B cell (primary cell): Measurements from ENCODE around the gene LSM14B. TPM values are rescaled to one million over a fixed set of nuclear protein-coding genes. Genes with fewer than 3 reads are reported as not detected.

ENCODE experiments used
- ATAC-seq: fragments of 200-7000 bp; cut with Tn5 transposase; one replicate; pipeline ENCODE4 v1.10.0; 2021; ENCODE audit warnings: low read depth, mild to moderate bottlenecking, moderate number of reproducible peaks, moderate library complexity
- CTCF ChIA-PET: fragments of 350-600 bp; sonication (Branson Sonifier 250); formaldehyde crosslinking; loops from one replicate; lab custom pipeline; 2021; ENCODE audit warnings: antibody characterized with exemption, inconsistent platforms; lab: Charles Lee
- POLR2A ChIA-PET: fragments of 350-600 bp; sonication (Branson Sonifier 250); formaldehyde crosslinking; loops from one replicate; lab custom pipeline; 2021; ENCODE audit warnings: antibody characterized with exemption; lab: Charles Lee
- DNase-seq: peaks from one replicate; pipeline ENCODE4 v3.0.0; 2013
- H2AFZ ChIP-seq: 2 replicates; pipeline ENCODE4 v1.6.1; 2012; ENCODE audit warnings: mild to moderate bottlenecking, low read depth, low read length; ENCODE audit not compliant: insufficient read depth, poor library complexity, severe bottlenecking
- H3K27ac ChIP-seq, 2 donors: 1 replicate in 1 of 2; 2 replicates in 1 of 2; pipeline ENCODE4 v1.5.1; 2012 to 2013; ENCODE audit warnings: low read length in 2 of 2, mild to moderate bottlenecking in 2 of 2, moderate library complexity in 1 of 2
- H3K27me3 ChIP-seq, 4 experiments: fragments of 200-600 bp in 1 of 4; sonication (generic) in 1 of 4; replicated peaks in 1 of 4; 1 replicate in 2 of 4; 2 replicates in 2 of 4; pipeline versions ENCODE4 v1.6.1 to v1.7.0; 2013 to 2016; ENCODE audit warnings: low read length in 3 of 4, mild to moderate bottlenecking in 2 of 4, mixed read lengths in 1 of 4, moderate library complexity in 1 of 4; ENCODE audit not compliant: insufficient read depth in 4 of 4, control insufficient read depth in 3 of 4; ENCODE audit errors: control extremely low read depth in 1 of 4
- H3K36me3 ChIP-seq, 2 experiments: replicated peaks in 1 of 2; 1 replicate in 1 of 2; 2 replicates in 1 of 2; pipeline versions ENCODE4 v1.6.1 to v1.7.1; 2013; ENCODE audit warnings: low read length in 1 of 2; ENCODE audit not compliant: insufficient read depth in 2 of 2, control insufficient read depth in 1 of 2; ENCODE audit errors: control extremely low read depth in 1 of 2, extremely low read depth in 1 of 2
- H3K4me1 ChIP-seq, 2 donors: fragments of 200-600 bp in 1 of 2; sonication (generic) in 1 of 2; 1 replicate in 1 of 2; 2 replicates in 1 of 2; pipeline versions ENCODE4 v1.5.1 to v1.6.1; 2013 to 2017; ENCODE audit warnings: low read length in 2 of 2; ENCODE audit not compliant: control insufficient read depth in 2 of 2, insufficient read depth in 2 of 2
- H3K4me2 ChIP-seq: replicated peaks from 2 replicates; pipeline ENCODE3; 2012; ENCODE audit warnings: mild to moderate bottlenecking, low read depth, low read length; ENCODE audit not compliant: poor library complexity, severe bottlenecking
- H3K4me3 ChIP-seq, 5 experiments: fragments of 200-600 bp in 1 of 5; sonication (generic) in 1 of 5; 1 replicate in 3 of 5; 2 replicates in 2 of 5; pipeline versions ENCODE4 v1.5.1 to v1.7.0; 2011 to 2016; ENCODE audit warnings: low read length in 4 of 5, mild to moderate bottlenecking in 4 of 5, low read depth in 2 of 5, control low read depth in 1 of 5, moderate library complexity in 1 of 5; ENCODE audit not compliant: insufficient read depth in 1 of 5; ENCODE audit errors: control extremely low read depth in 1 of 5, extremely low read depth in 1 of 5
- H3K79me2 ChIP-seq: fragments of 200-600 bp; sonication (generic); one replicate; pipeline ENCODE4 v1.6.0; 2016; ENCODE audit warnings: low read length; ENCODE audit not compliant: control insufficient read depth, insufficient read depth
- H3K9ac ChIP-seq: fragments of 200-600 bp; sonication (generic); 2 replicates; pipeline ENCODE4 v1.6.1; 2017; ENCODE audit warnings: mild to moderate bottlenecking, low read length, moderate library complexity
- H3K9me3 ChIP-seq, 3 donors: one replicate each; pipeline versions ENCODE4 v1.6.1 to v1.7.1; 2013; ENCODE audit warnings: low read length in 2 of 3; ENCODE audit not compliant: control insufficient read depth in 2 of 3, insufficient read depth in 1 of 3; ENCODE audit errors: control extremely low read depth in 1 of 3
- H4K20me1 ChIP-seq: 2 replicates; pipeline ENCODE4 v1.6.0; 2012; ENCODE audit warnings: mild to moderate bottlenecking, low read length; ENCODE audit not compliant: insufficient read depth, control insufficient read depth, poor library complexity, severe bottlenecking
- H3K27ac Mint-ChIP-seq: one replicate; pipeline ENCODE4 v1.8.0; 2021; ENCODE audit warnings: mixed read lengths
- H3K27me3 Mint-ChIP-seq: one replicate; pipeline ENCODE4 v1.8.0; 2021; ENCODE audit warnings: mixed read lengths
- H3K4me1 Mint-ChIP-seq: one replicate; pipeline ENCODE4 v1.8.0; 2021; ENCODE audit warnings: mixed read lengths
- H3K4me3 Mint-ChIP-seq: one replicate; pipeline ENCODE4 v1.8.0; 2021; ENCODE audit warnings: mixed read lengths
- H3K9me3 Mint-ChIP-seq: one replicate; pipeline ENCODE4 v1.8.0; 2022; ENCODE audit warnings: mixed read lengths; ENCODE audit not compliant: insufficient read depth
- EZH2 ChIP-seq: IDR thresholded peaks from 2 replicates; pipeline ENCODE4 v1.6.1; 2012; ENCODE audit warnings: borderline replicate concordance, low read depth, mild to moderate bottlenecking, moderate library complexity, low read length; ENCODE audit not compliant: insufficient read depth, poor library complexity, severe bottlenecking
- WGBS: methylation state at CpG from one replicate; pipeline ENCODE4 v1.1.5; 2013; ENCODE audit warnings: missing lambda C conversion rate; ENCODE audit not compliant: insufficient coverage; 5-methylcytosine and 5-hydroxymethylcytosine counted together
- intact Hi-C: fragments of 100-400 bp; cut with micrococcal nuclease; formaldehyde crosslinking; loops from one replicate; pipeline ENCODE4 v1.10.0; 2022
- polyA plus RNA-seq: library from polyadenylated mRNA; depleted of rRNA; stranded (reverse); fragments of >200 nt; gene quantifications from 2 replicates; pipeline ENCODE4 v1.2.3, GENCODE V29; 2012
- total RNA-seq, 2 donors: library from RNA; stranded (reverse); fragments of 120-200 nt in 1 of 2; gene quantifications; 1 replicate in 1 of 2; 2 replicates in 1 of 2; pipeline versions ENCODE4 v1.2.3 to v1.2.4, GENCODE V29; 2013 to 2022
- TF ChIP-seq, protein P1 (sequence below): fragments of 200-600 bp; IDR thresholded peaks from one replicate; pipeline ENCODE4 v1.8.0; 2022; ENCODE audit warnings: antibody characterized with exemption, mild to moderate bottlenecking

LSM14B gene
- total and polyA plus RNA-seq, 2 donors (not counting 1 experiment from before 2014, with no cell fraction given): 26.8 to 52.8 TPM

DNA sequence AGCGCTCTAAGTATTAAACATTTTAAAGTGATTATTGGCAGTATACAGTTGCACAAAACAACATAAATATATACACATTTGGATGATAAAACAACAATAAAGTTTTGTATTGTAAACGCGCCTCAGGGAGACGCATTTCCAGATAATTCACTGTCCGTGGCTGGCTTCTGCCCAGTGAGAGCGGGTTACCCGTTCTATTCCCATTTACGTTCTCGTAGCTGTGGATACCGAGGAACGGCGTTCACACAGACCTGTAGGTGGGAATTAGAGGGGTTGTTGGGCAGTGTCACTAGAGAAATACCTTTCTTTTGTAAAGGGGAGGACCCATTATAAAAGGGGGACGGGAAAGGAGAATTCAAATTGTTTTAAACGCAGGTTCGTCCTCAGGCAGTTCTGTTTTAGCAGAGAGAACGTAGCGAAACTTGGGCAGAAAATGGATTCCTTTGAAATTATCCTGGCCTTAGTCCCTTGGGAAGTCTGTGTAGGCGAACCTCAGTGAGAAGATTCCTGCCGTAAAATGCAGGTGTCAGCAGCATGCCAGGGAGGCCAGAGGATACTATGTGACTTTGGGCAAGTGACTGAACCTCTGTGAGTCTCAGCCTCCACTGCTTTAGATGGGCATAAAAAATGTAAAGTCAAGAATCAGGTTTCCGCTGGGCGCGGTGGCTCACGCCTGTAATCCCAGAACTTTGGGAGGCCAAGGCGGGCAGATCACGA lies 61.3 kb downstream of the LSM14B start:
- H2AFZ ChIP-seq: peak overlapping the region; percentile 93
- H3K4me2 ChIP-seq: peak overlapping the region; percentile 96
- H3K36me3 ChIP-seq: no peaks in the 10 kb centered on the region
- H3K27me3 ChIP-seq: no peaks in the 10 kb centered on the region
- ChIA-PET POLR2A (no interaction called here), CTCF (no interaction called here)
- intact Hi-C loops: loop anchor here (2.0 to 5.0 kb wide), 4 partner anchors 61 to 769 kb away; partner anchors contain the start of genes ADRM1, LSM14B, RPS21 and SLC17A9
- peak overlapping the region; percentile 86 to 97 for H3K27ac ChIP-seq
- H4K20me1 ChIP-seq: peaks cover 14% of the 10 kb centered on the region
- H3K4me3 ChIP-seq: peak overlapping the region; percentile 81 to 88 (median 84)
- peaks cover 13 to 18% of the 10 kb centered on the region in 2 donors for H3K4me1 ChIP-seq
- TF ChIP-seq, protein P1, sequence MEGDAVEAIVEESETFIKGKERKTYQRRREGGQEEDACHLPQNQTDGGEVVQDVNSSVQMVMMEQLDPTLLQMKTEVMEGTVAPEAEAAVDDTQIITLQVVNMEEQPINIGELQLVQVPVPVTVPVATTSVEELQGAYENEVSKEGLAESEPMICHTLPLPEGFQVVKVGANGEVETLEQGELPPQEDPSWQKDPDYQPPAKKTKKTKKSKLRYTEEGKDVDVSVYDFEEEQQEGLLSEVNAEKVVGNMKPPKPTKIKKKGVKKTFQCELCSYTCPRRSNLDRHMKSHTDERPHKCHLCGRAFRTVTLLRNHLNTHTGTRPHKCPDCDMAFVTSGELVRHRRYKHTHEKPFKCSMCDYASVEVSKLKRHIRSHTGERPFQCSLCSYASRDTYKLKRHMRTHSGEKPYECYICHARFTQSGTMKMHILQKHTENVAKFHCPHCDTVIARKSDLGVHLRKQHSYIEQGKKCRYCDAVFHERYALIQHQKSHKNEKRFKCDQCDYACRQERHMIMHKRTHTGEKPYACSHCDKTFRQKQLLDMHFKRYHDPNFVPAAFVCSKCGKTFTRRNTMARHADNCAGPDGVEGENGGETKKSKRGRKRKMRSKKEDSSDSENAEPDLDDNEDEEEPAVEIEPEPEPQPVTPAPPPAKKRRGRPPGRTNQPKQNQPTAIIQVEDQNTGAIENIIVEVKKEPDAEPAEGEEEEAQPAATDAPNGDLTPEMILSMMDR: no peak
- TF ChIP-seq EZH2: no peak
- peaks cover 39% of the 10 kb centered on the region for H3K4me1 Mint-ChIP-seq
- DNase-seq (no peak), ATAC-seq (no peak)
- no peaks in the 10 kb centered on the region for H3K27me3 Mint-ChIP-seq
- peak overlapping the region; percentile 97 for H3K4me3 Mint-ChIP-seq
- peaks cover 51% of the 10 kb centered on the region for H3K79me2 ChIP-seq
- H3K9me3 ChIP-seq: no peaks in the 10 kb centered on the region
- peak overlapping the region; percentile 95 for H3K9ac ChIP-seq
- peak overlapping the region; percentile 98 for H3K27ac Mint-ChIP-seq
- H3K9me3 Mint-ChIP-seq: no peaks in the 10 kb centered on the region
- 31% methylated on average over 20 of the region's 25 CpGs for WGBS

Other genes with a start within 250 kb of the LSM14B start
- 36.9 and 39.5 TPM in 2 replicates for gene TAF4, start 56.6 kb upstream of the LSM14B start, total RNA-seq
- 13.9 and 20.2 TPM in 2 replicates for gene TAF4, start 56.6 kb upstream of the LSM14B start, polyA plus RNA-seq
- 140 TPM in 2 replicates for gene PSMA7, start 20.9 kb downstream of the LSM14B start, total RNA-seq
- 252 and 368 TPM in 2 replicates for gene PSMA7, start 20.9 kb downstream of the LSM14B start, polyA plus RNA-seq
- gene SS18L1, start 21.3 kb downstream of the LSM14B start, total RNA-seq: 20.7 and 22.0 TPM in 2 replicates
- 14.9 and 15.4 TPM in 2 replicates for gene SS18L1, start 21.3 kb downstream of the LSM14B start, polyA plus RNA-seq
- gene MTG2, start 60.6 kb downstream of the LSM14B start, total RNA-seq: 47.6 and 48.4 TPM in 2 replicates
- gene MTG2, start 60.6 kb downstream of the LSM14B start, polyA plus RNA-seq: 24.9 and 29.6 TPM in 2 replicates
- not detected in 2 replicates for gene HRH3, start 97.8 kb downstream of the LSM14B start, total RNA-seq
- gene HRH3, start 97.8 kb downstream of the LSM14B start, polyA plus RNA-seq: not detected in 2 replicates
- gene OSBPL2, start 116.0 kb downstream of the LSM14B start, total RNA-seq: 74.3 and 76.6 TPM in 2 replicates
- 28.1 and 53.3 TPM in 2 replicates for gene OSBPL2, start 116.0 kb downstream of the LSM14B start, polyA plus RNA-seq
- 64.2 and 73.9 TPM in 2 replicates for gene ADRM1, start 180.5 kb downstream of the LSM14B start, total RNA-seq
- gene ADRM1, start 180.5 kb downstream of the LSM14B start, polyA plus RNA-seq: 63.3 and 87.2 TPM in 2 replicates
- 83.5 and 89.7 TPM in 2 replicates for gene LAMA5, start 244.8 kb downstream of the LSM14B start, total RNA-seq
- gene LAMA5, start 244.8 kb downstream of the LSM14B start, polyA plus RNA-seq: 25.6 and 52.9 TPM in 2 replicates